GM12865 (cell line): ENCODE results near the gene ALOX15.
"Not testable (repeated sequence)": the region's sequence is repeated elsewhere in the genome, so short reads cannot be mapped to it uniquely, and the experiment has no call there.

ENCODE experiments used
- DNase-seq: peaks from one replicate; pipeline ENCODE4 v3.0.0; 2010; ENCODE audit warnings: low read depth
- H3K4me3 ChIP-seq: 2 replicates; pipeline ENCODE4 v1.5.1; 2011; ENCODE audit warnings: mild to moderate bottlenecking, low read depth, low read length, control low read depth
- CTCF ChIP-seq: IDR thresholded peaks from 2 replicates; pipeline ENCODE4 v1.5.1; 2011; ENCODE audit warnings: low read length, control low read depth, low read depth, inconsistent platforms; ENCODE audit not compliant: insufficient read depth; ENCODE audit errors: missing control alignments

The ALOX15 gene

GRCh38 chr17:4665027-4665426 is 23.5 kb upstream of the ALOX15 start:
- H3K4me3 ChIP-seq: no peak overlapping the region
- no peak for TF ChIP-seq CTCF
- no peak for DNase-seq

DNA sequence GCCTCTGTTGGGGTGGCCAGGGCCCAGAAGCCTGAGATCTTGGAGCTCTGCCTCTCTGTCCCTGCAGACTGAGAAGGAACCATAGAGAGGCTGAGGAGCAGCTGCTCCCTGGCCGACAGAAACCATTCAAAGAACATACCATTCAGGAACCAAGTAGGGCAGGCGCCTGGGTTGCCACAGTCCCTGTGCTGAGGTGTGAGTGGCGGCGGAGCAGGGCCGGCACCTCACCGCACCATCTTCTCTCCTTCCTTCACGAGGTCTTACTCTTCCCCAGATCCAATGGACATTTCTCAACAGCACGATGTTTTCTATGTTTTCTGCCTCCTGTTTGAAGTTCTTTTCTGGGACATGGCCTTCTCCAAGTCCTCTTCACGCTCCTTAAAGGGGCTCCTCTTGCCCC is 22.8 kb upstream of the ALOX15 start:
- no peak for DNase-seq
- H3K4me3 ChIP-seq: no peak overlapping the region
- TF ChIP-seq CTCF: no peak

- DNase-seq: no peak
- no peak for TF ChIP-seq CTCF
- H3K4me3 ChIP-seq: no peak overlapping the region
Measured at GRCh38 chr17:4663711-4664110, 22.2 kb upstream of the ALOX15 start.

DNA sequence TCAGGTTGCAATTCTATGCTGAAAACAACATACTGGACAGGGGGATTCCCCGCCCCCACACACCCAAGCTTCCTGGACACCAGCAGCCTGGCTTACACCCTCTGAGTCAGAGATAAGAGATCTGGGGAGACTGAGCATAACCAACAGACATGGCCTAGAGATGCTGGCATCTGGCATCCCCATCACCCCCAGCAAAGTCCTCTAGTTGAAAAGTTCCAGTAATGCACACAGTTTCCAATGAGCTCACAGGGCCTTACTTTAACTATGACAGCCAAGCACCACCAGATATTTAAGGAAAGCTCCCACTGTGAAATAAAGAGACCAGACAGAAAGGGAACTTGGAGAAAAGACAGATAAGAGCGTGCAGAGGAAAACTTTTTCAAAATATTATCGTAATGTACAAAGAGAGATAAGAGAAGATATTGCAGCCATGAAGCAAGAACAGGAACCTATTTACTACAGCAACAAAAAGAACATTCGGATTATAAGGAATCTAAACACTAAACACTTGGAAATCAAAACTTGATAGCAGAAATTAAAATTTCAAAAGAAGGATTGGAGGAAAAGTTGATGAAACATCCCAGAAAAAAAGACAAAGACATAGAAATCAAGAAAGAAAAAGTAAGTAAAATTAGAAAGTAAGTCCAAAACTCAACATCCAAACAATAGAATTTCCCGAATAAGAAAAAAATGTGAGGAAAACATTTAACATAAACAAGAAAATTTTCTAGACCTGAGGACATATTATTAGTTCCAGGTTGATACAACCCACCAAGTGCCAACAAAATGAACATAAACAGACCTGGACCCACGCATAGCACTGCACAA is 17.2 kb upstream of the ALOX15 start:
- no peak overlapping the region for H3K4me3 ChIP-seq
- DNase-seq: no peak
- no peak for TF ChIP-seq CTCF

- TF ChIP-seq CTCF: no peak
- H3K4me3 ChIP-seq: no peak overlapping the region
- DNase-seq: no peak
Measured at GRCh38 chr17:4657678-4658077, 16.2 kb upstream of the ALOX15 start.

GRCh38 chr17:4655933-4656332 is 14.5 kb upstream of the ALOX15 start:
- DNase-seq, H3K4me3 ChIP-seq: not testable (repeated sequence)

DNA sequence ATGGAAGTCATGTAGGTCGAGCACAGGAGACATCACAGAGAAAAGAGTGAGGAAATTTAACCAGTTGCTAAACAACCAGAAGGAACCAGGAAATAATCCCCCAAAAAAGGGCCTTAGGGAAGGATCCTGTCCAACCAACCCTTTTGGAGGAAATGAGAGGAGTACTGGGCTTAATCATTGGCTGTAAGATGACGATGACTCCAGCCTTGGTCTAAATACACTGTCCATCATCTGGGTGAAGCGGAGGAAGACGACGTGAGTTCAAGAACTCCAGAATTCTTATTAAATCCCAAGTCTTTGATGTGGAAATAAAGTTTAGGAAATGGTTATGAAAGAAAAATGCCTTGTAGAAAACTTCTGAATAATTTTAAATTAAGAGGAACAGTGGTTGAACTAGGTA is 11.5 kb upstream of the ALOX15 start:
- no peak for DNase-seq
- TF ChIP-seq CTCF: no peak

More for the DNA sequence above, 11.5 kb upstream of the ALOX15 start:
- H3K4me3 ChIP-seq: no peak overlapping the region
